ENCODE measurements around the gene KRT79. TPM values are rescaled to one million over a fixed set of nuclear protein-coding genes. Genes with fewer than 3 reads are reported as not detected.

KRT79 gene
- total and polyA plus RNA-seq, 2 of the 8 experiments (the other 6 are each of a cell fraction or from before 2014, with no cell fraction given), result not detected

DNA sequence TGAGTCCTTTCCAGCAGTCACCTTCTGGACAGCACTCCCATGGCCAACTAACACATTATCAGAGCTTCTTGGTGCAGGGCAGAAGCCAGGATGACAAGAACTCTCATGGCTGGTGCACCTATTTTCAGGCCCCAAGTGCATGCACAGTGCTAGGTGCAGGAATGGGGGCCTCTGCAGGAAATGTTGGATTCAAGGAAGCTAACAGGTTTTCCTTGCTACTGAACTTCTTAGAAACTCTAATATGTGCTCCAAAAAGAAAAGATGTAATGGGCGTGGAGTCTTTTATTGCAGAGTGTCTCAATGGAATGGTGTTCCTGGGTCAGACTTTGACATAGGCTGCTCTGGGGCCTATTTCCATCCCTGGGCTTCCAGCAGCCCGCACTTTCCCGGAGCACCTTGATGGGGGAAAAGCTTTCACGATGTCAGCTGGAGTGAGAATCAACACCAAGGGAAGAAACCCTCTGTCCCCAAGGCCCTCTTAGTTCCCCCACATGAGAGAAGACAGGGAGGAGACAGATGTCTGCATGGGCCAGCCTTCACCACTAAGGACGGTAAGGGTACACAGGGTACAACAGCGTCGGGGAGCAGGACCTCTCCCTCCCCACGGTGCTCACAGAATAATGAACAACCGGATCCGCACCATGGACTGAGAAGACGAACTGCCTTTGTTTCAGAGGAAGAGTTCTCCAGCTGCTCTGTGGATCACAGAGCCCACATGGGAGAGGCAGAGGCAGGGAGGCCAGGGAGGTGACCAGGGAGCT, 45.1 kb downstream of the KRT79 start:
- H4K20me1 ChIP-seq (replicated peaks in 1 of 2; ENCODE audit: control insufficient read depth in 1 of 2, insufficient read depth in 2 of 2, low read length in 2 of 2), result no peaks in the 10 kb centered on the region
- H2AFZ ChIP-seq (ENCODE audit: low read length), result no peak overlapping the region
- H3K9me3 ChIP-seq (ENCODE audit: insufficient read depth in 2 of 2, low read depth in 1 of 2, low read length in 1 of 2), result no peaks in the 10 kb centered on the region
- H3K23me2 ChIP-seq (ENCODE audit: low read depth, low read length), result no peaks in the 10 kb centered on the region
- no peaks in the 10 kb centered on the region for H3K79me2 ChIP-seq (ENCODE audit: control insufficient read depth in 1 of 2, insufficient read depth in 2 of 2, low read length in 2 of 2)
- H3K4me1 ChIP-seq (replicated peaks in 1 of 4; ENCODE audit: control insufficient read depth in 3 of 4, insufficient read depth in 4 of 4, low read length in 3 of 4), result no peaks in the 10 kb centered on the region
- FAIRE-seq, result no peak
- H3K36me3 ChIP-seq (ENCODE audit: control insufficient read depth in 2 of 4, insufficient read depth in 4 of 4, low read length in 3 of 4), result no peaks in the 10 kb centered on the region
- no peak overlapping the region for H3K27ac ChIP-seq (ENCODE audit: low read depth, low read length)
- no peak overlapping the region for H3K56ac ChIP-seq (replicated peaks; ENCODE audit: insufficient read length, low read depth, low read length)
- H4K5ac ChIP-seq (ENCODE audit: insufficient read length, low read depth, low read length), result no peak overlapping the region
- H3K9ac ChIP-seq (replicated peaks in 1 of 4; ENCODE audit: extremely low read depth in 1 of 4, low read depth in 3 of 4, low read length in 3 of 4), result peak overlapping the region in 1 of 4 experiments; percentile 22; a peak in 2 of 7 replicates
- H2BK5ac ChIP-seq (ENCODE audit: low read depth, low read length), result no peak overlapping the region
- no peak overlapping the region for H3K4me3 ChIP-seq (ENCODE audit: extremely low read depth in 1 of 4, insufficient read depth in 2 of 4, low read depth in 3 of 4, low read length in 4 of 4)
- H3K4ac ChIP-seq (replicated peaks; ENCODE audit: insufficient read length, low read depth, low read length), result no peak overlapping the region
- no peak overlapping the region for H3K23ac ChIP-seq (ENCODE audit: insufficient read length)
- no peaks in the 10 kb centered on the region for H3K79me1 ChIP-seq (ENCODE audit: low read depth, low read length)
- H4K91ac ChIP-seq (replicated peaks; ENCODE audit: insufficient read length, low read length), result no peak overlapping the region
- H3K14ac ChIP-seq (ENCODE audit: insufficient read length), result no peak overlapping the region
- no peaks in the 10 kb centered on the region for H3K27me3 ChIP-seq (replicated peaks in 1 of 4; ENCODE audit: control insufficient read depth in 3 of 4, extremely low read depth in 1 of 4, insufficient read depth in 3 of 4, low read length in 3 of 4)
- no peak overlapping the region for H2BK12ac ChIP-seq (ENCODE audit: low read depth, low read length)
- no peak overlapping the region for H2BK20ac ChIP-seq (ENCODE audit: low read length)
- WGBS, 2 experiments (ENCODE audit: extremely low coverage in 1 of 2, insufficient coverage in 1 of 2, insufficient read length in 1 of 2, insufficient replicate concordance in 2 of 2, low coverage in 1 of 2, low lambda C conversion rate in 2 of 2, missing lambda C conversion rate in 1 of 2), result 84% methylated on average over 11 of the region's 11 CpGs; no CpG with 5 or more reads in 1 of the 2 experiments
- H4K8ac ChIP-seq (ENCODE audit: extremely low read depth, insufficient read depth, low read length), result no peak overlapping the region
- POLR2A ChIA-PET (ENCODE audit: partially characterized antibody), result interaction anchor here (0.5 to 1.1 kb wide), 2 partner anchors 13 to 261 kb away, joined by 3 read pairs; partner anchors contain the start of gene TNS2
- no peak overlapping the region for H3K4me2 ChIP-seq (ENCODE audit: insufficient read depth in 1 of 2, low read depth in 2 of 2, low read length in 2 of 2)
- no peak for TF ChIP-seq JUND (IDR thresholded peaks at IDR 0.05; ENCODE audit: low read length)
- TF ChIP-seq KDM5A (IDR thresholded peaks at IDR 0.05; ENCODE audit: low read length), result no peak
- no peak for TF ChIP-seq EZH2 (IDR thresholded peaks at IDR 0.05; ENCODE audit: low read depth, low read length, severe bottlenecking)
- TF ChIP-seq GTF2F1 (IDR thresholded peaks at IDR 0.05; ENCODE audit: borderline replicate concordance, low read depth, low read length), result no peak
- TF ChIP-seq HDAC2 (IDR thresholded peaks at IDR 0.05; ENCODE audit: borderline replicate concordance in 1 of 2, low read depth in 2 of 2, low read length in 2 of 2), result no peak
- no peak for TF ChIP-seq EP300 (IDR thresholded peaks at IDR 0.05; ENCODE audit: borderline replicate concordance in 1 of 2, low read depth in 2 of 2, low read length in 2 of 2)
- no peak for TF ChIP-seq TCF12 (IDR thresholded peaks at IDR 0.05; ENCODE audit: low read depth, low read length)
- no peak overlapping the region for H2BK15ac ChIP-seq (ENCODE audit: low read length)
- no peak for DNase-seq (ENCODE audit: low read depth in 1 of 2, low spot score in 2 of 2)
- H3K18ac ChIP-seq (ENCODE audit: extremely low read depth, low read length), result no peak overlapping the region
- CTCF ChIA-PET (ENCODE audit: partially characterized antibody), result interaction anchor here (1.0 to 3.7 kb wide), 10 partner anchors 9 to 192 kb away, joined by 3 to 20 read pairs (median 4); partner anchors contain the start of gene KRT76
- no peak overlapping the region for H2AK5ac ChIP-seq (ENCODE audit: low read depth, low read length)
- no peak overlapping the region for H2BK120ac ChIP-seq (replicated peaks; ENCODE audit: low read depth, low read length)

All from H1 (cell line).